Measurements from ENCODE around the gene PDE11A.

DNA sequence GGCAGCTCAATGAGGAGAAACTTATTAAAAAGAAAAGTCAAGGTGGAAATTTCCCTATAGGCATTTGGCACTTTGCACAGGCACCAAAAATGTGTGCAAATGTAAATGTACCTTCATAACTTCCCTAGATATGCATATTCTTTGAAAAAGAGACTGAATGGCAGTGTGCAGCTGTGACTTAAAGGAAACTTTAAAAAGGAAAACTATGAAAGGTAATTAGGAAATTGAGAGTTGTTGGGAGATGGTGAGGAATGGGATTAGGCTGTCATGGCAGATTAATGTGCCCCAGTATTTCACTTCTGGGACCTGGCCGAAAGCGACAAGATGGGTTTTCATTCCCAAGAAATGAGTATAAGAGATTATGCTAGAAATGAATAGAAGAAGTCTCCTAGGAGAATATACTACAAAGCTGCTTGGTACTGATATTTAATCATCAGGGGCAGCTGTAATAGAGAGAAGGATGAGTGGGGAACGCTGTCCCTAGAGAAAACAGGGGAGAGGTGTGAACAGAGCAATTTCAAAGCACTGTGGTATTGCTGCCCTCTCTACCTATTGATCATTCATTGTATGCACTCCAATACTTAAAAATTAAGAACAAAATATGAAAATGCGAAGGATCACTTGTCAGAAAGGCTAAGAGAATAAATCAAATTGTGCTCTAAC lies 366.9 kb downstream of the PDE11A start:
- no peak for TF ChIP-seq POLR2A (IDR thresholded peaks at IDR 0.05; ENCODE audit: low read length)
- TF ChIP-seq RFX5 (IDR thresholded peaks at IDR 0.05): no peak
- no peak for TF ChIP-seq EP300 (IDR thresholded peaks at IDR 0.05)
- TF ChIP-seq, protein P1, sequence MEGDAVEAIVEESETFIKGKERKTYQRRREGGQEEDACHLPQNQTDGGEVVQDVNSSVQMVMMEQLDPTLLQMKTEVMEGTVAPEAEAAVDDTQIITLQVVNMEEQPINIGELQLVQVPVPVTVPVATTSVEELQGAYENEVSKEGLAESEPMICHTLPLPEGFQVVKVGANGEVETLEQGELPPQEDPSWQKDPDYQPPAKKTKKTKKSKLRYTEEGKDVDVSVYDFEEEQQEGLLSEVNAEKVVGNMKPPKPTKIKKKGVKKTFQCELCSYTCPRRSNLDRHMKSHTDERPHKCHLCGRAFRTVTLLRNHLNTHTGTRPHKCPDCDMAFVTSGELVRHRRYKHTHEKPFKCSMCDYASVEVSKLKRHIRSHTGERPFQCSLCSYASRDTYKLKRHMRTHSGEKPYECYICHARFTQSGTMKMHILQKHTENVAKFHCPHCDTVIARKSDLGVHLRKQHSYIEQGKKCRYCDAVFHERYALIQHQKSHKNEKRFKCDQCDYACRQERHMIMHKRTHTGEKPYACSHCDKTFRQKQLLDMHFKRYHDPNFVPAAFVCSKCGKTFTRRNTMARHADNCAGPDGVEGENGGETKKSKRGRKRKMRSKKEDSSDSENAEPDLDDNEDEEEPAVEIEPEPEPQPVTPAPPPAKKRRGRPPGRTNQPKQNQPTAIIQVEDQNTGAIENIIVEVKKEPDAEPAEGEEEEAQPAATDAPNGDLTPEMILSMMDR (IDR thresholded peaks at IDR 0.05): no peak
- no peak for TF ChIP-seq RAD21 (conservative IDR thresholded peaks at IDR 0.05 in 1 of 2, IDR thresholded peaks at IDR 0.05 in 1 of 2)
- TF ChIP-seq, protein P2, sequence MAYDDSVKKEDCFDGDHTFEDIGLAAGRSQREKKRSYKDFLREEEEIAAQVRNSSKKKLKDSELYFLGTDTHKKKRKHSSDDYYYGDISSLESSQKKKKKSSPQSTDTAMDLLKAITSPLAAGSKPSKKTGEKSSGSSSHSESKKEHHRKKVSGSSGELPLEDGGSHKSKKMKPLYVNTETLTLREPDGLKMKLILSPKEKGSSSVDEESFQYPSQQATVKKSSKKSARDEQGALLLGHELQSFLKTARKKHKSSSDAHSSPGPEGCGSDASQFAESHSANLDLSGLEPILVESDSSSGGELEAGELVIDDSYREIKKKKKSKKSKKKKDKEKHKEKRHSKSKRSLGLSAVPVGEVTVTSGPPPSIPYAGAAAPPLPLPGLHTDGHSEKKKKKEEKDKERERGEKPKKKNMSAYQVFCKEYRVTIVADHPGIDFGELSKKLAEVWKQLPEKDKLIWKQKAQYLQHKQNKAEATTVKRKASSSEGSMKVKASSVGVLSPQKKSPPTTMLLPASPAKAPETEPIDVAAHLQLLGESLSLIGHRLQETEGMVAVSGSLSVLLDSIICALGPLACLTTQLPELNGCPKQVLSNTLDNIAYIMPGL (CRISPR knock-in tag; IDR thresholded peaks at IDR 0.05; ENCODE audit: borderline replicate concordance): no peak
- no peak for TF ChIP-seq JUN (IDR thresholded peaks at IDR 0.05)
- no peak for TF ChIP-seq BHLHE40 (IDR thresholded peaks at IDR 0.05; ENCODE audit: low read depth, low read length)

Measured in A549 (cell line).